Measurements from ENCODE around the gene ZNF557.

DNA sequence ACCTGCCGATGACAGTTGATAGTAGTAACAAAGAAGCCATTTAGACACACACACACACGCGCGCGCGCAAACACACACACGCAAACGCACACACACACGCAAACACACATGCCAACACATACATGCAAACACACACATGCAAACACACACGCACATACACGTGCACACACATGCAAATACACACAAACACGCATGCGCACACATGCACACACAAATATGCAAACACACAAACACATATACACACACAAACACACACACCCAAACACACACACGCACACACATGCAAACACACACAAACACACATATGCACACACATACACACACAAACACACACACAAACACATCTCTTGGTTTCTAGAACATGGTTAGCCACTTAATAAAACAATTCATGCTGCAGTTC is 50.1 kb downstream of the ZNF557 start:
- TF ChIP-seq POLR2A (IDR thresholded peaks at IDR 0.05; ENCODE audit: low read depth, low read length) (no peak), POLR2AphosphoS5 (IDR thresholded peaks at IDR 0.05; ENCODE audit: low read depth, low read length) (no peak), TAF1 (IDR thresholded peaks at IDR 0.05; ENCODE audit: borderline replicate concordance, low read depth, low read length) (no peak)

All from GM12892 (cell line).